Loucy (cell line): Measurements from ENCODE around the gene DROSHA.

ENCODE experiments used
- EZH2phosphoT487 ChIP-seq: fragments of 200-600 bp; IDR thresholded peaks from 2 replicates; pipeline ENCODE4 v1.6.1; 2018; ENCODE audit warnings: antibody characterized with exemption, mild to moderate bottlenecking, moderate library complexity, borderline replicate concordance
- TF ChIP-seq, protein P1 (sequence below): fragments of 200-600 bp; sonication (generic); conservative IDR thresholded peaks from 2 replicates; pipeline ENCODE4 v1.5.1; 2014; ENCODE audit warnings: mild to moderate bottlenecking, antibody characterized with exemption, low read length

DNA sequence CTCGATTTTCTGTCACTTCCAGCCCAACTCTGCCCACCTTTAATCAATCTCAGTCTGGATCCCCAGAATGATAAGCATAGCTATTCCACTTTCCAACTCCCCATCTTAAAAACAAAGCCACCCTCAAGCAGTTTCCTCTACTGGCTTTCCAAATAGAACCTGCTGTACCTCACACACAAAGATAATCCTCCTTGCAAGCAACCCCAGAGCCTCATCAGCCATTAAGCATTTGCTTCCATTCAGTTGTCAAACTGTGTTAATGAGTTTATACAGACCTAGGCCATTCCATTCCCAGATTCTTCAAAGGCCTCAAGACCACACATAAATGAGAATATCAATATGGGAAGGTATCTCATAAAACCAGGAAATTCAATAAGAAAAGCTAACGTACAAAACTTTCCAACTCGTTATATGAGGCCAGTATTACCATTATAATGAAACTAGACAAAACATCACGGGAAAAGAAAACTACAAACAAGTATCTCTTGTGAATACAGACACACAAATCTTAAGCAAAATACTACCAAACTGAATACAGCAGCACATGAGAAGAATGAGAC is 86.8 kb downstream of the DROSHA start:
- TF ChIP-seq, protein P1, sequence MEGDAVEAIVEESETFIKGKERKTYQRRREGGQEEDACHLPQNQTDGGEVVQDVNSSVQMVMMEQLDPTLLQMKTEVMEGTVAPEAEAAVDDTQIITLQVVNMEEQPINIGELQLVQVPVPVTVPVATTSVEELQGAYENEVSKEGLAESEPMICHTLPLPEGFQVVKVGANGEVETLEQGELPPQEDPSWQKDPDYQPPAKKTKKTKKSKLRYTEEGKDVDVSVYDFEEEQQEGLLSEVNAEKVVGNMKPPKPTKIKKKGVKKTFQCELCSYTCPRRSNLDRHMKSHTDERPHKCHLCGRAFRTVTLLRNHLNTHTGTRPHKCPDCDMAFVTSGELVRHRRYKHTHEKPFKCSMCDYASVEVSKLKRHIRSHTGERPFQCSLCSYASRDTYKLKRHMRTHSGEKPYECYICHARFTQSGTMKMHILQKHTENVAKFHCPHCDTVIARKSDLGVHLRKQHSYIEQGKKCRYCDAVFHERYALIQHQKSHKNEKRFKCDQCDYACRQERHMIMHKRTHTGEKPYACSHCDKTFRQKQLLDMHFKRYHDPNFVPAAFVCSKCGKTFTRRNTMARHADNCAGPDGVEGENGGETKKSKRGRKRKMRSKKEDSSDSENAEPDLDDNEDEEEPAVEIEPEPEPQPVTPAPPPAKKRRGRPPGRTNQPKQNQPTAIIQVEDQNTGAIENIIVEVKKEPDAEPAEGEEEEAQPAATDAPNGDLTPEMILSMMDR = no peak
- TF ChIP-seq EZH2phosphoT487 = no peak
